ENCODE data around the gene ZNF43.
"Not testable (repeated sequence)": the region's sequence is repeated elsewhere in the genome, so short reads cannot be mapped to it uniquely, and the experiment has no call there.

ZNF43 gene

DNA sequence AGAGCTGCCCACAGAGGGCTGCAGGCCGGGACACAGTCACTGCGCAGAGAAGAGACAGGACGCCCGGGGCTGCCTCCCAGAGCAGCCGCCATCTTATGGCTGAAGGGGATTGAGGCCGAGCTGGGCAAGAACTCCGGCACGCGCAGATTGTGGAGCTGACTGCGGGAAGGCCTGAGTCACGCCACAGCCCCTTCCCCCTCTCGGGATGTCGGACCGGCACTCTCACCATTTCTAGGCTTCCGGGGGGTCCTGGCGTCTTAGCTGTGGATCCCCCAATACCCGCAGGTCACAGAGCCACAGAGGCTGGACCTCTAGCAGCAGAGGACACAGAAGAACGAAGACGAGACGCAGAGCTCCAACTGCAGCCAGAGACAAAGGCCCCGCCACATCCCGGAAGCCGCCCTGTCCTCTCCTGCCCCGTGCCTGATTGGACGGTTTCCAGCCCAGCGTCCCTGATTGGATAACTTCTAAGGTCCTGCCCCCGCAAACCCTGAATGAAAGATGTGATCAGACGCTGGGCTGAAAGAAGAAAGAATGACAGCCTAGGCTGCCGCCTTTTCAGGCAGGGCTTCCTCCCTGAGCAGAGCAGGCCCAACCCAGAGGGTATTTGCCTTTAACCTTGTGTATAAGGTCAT is at the start of gene ZNF43:
Gene ZNF43 (minus strand): TSS at position 373 of the 635 bp plus-strand sequence. CDS start 144 bp downstream, at position 229.
- DNase-seq = peak; percentile 93

GRCh38 chr19:21885516-21885915 is 49.5 kb upstream of the ZNF43 start:
- not testable (repeated sequence) for DNase-seq

DNA sequence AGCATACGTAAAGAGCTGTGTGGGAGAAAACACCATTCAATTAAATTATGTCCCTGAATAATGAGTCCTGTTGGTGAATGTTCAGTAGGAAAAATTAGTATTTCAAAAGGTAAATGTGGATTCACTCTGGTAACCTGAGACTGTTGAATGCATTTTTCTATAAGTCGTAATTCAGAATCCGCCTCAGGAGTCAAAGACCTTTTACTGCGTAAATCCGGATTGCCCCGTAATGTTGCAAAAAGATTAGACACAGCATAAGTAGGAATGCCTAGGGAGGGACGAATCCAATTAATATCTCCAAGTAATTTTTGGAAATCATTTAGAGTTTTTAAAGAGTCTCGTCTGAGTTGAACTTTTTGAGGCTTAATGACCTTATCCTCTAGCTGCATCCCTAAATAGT is 48.8 kb upstream of the ZNF43 start:
- not testable (repeated sequence) for DNase-seq

- no peak for DNase-seq
Measured at GRCh38 chr19:21883516-21883915, 47.5 kb upstream of the ZNF43 start.

- DNase-seq = not testable (repeated sequence)
Measured at GRCh38 chr19:21880761-21881160, 44.8 kb upstream of the ZNF43 start.

GRCh38 chr19:21878646-21879045 is 42.7 kb upstream of the ZNF43 start:
- DNase-seq = no peak

- no peak for DNase-seq
Measured at GRCh38 chr19:21877976-21878375, 42.0 kb upstream of the ZNF43 start.

DNA sequence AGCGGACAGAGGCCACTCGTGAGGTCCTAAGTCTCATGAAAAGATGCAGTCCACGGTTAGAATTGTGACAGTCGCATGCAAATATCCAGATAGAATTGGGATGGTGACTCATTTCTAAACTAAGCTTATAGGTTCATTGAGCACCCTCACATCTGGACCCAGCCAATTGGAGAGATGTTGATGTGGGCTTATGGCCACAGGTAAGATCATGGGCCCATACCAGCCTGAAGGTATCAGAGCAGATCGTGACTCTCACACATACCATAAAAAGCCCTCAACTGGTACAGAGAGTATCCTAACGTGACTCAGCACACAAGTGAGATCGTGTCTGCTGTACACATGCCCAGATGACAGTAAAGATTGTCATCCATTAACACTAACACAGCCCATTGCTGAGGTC is 40.6 kb upstream of the ZNF43 start:
- not testable (repeated sequence) for DNase-seq

DNA sequence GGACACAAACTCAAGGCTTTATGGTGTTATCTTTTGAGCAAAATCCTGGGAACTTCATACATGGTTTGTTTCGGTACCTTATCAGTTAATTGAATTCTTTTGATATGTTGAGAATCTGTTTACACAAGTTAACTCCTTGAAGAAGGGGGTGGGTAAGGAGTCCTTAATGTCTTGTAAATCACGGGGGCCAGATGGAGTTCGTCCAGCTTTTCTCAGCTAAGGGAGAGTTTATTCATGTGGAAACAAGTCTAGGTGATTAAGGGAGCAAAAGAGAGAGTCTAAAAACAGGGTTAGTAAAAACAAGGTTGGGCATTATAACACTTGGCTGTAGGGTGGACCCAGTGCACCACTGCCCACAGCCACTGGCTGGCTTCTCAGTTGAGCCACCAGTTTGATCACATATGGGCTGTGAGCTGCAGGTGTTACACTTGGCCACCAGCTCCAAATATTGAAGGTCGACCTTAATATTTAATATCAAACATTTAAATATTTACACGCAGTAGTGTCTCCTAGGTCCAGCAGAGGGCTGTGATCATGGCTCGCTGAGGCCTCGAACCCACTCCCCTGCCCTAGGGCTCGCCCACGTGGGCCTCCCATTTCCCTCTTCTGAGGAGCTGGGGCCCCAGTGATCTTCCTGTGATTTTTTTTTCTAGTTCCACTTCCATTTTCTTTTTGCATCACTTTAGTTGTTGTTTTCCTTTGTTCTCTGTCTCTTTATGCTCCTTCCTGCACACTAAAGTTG is 21.0 kb upstream of the ZNF43 start:
- DNase-seq = no peak

DNA sequence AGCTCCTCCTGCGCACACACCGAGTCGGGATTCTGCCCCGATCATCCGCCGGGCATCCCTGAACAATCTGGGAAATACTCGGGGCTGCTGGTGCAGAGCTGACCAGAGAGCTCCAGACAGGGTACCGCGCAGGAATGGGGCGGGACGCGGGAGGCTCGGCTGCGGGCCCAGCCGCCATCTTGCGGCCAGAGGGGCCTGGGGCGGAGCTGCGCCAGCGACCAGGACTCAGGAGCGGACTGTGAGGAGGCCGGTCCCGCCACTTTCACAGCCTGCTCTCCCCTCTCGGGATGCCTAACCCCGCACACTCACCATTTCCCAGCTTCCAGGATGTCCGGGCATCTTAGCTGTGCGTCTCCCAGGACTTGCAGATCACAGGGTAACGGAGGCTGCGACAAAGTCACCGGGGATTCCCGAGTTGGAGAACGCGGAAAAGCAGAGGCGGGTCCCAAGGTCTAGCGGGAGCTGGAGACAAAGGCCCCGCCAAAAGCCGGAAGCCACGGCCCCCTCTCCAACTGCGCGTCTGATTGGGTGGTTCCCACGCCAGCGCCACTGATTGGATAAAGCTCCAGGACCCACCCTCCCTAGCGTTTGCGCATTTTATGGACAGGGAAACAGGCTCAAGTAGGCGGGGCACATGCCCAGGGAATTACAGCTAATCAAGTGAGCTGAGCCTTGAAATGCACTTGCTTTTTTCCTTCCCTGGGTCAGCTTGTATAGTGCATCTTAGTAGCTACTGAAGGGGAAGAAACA is 15.8 kb upstream of the ZNF43 start:
- DNase-seq = peak; percentile 90

DNA sequence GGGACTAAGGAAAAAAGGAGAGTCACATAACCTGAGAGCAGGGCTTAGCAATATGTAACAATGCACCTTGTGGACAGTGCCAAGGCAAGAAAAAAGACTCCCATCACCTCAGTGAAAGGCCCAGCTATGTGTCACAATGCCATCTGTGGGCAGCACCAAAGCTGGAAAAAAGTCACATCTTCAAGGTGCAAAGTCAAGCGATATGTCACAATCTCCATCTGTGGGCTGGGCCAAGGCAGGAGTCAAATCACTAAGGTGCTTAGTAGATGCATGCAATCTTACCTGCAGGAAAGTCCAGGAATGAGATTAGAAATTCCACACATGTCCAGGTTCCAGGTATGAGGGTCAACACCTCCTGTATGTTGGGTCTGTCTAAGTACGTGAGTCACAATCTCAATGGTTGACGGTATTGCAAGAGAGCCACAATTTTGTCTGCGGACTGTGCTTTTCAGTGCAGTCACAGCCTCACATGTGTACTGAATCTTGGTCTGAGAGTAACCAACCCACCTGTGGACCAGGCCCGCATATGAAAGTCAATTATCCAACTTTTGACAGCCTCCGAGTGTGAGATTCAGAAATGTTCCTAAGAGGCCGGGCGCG is 14.8 kb upstream of the ZNF43 start:
- DNase-seq = no peak

GRCh38 chr19:21848706-21849105 is 12.7 kb upstream of the ZNF43 start:
- DNase-seq = no peak

- no peak for DNase-seq
Measured at GRCh38 chr19:21843081-21843480, 7.1 kb upstream of the ZNF43 start.

DNA sequence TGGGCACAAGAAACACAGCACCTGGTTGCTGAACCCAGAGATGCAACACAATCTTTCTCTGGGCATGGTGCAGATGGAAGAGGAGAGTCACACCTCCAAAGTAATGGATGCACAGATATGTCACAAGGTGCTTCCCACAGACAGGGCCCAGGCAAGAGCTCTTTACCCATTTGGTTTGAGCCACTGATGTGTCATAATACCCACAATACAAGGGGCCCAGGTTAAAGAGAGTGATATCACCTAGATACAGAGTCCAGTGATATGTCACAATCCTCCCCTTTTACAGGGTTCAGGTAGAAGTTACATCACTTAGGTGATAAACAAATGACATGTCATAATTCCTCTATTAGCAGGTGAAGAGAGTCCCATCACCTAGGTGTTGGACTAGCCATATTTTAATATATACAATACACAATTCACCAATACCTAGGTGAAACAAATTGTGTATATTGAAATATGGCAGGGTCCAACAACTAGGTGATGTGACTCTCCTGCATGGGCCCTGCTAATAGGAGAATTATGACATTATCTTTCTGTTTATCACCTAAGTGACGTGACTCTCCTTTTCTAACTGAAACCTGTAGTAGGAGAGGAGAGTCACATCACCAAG is 5.6 kb upstream of the ZNF43 start:
- DNase-seq = no peak

GRCh38 chr19:21841081-21841480 is 5.1 kb upstream of the ZNF43 start:
- DNase-seq = no peak

- no peak for DNase-seq
Measured at GRCh38 chr19:21839976-21840375, 4.0 kb upstream of the ZNF43 start.

DNA sequence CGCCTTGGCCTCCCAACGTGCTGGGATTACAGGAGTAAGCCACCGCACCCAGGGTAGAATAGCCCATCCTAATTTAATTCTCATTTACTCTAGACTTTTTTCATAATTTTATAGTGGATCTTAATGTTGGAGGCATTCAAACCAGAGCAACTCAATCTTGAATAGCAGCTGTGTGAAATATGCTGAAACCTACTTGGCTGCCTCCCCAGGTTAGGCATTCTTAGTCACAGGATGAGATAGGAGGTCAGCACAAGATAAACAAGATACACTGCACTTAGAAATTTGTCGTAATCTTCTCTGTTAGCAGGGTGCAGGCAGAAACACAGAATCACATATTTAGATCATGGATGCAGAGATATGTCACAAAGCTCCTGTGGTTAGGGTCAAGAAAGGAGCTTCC is 2.7 kb upstream of the ZNF43 start:
- DNase-seq = no peak

DNA sequence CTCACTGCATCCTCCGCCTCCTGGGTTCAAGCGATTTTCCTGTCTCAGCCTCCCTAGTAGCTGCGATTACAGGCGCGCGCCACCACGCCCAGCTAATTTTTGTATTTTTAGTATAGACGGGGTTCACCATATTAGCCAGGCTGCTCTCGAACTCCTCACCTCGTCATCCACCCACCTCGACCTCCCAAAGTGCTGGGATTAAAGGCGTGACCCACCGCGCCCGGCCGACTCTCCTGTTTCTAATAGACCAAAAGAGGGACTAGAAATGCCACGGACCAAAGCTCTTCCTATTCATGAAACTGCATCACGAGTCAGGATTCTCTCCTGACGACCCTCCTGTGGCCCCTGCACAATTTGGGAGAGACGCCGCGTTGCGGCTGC is 563 bp downstream of the ZNF43 start:
- peak; percentile 11 for DNase-seq

GRCh38 chr19:21833733-21834132 is 2.2 kb downstream of the ZNF43 start:
- no peak for DNase-seq

- DNase-seq = no peak
Measured at GRCh38 chr19:21824679-21825078, 11.3 kb downstream of the ZNF43 start.

DNA sequence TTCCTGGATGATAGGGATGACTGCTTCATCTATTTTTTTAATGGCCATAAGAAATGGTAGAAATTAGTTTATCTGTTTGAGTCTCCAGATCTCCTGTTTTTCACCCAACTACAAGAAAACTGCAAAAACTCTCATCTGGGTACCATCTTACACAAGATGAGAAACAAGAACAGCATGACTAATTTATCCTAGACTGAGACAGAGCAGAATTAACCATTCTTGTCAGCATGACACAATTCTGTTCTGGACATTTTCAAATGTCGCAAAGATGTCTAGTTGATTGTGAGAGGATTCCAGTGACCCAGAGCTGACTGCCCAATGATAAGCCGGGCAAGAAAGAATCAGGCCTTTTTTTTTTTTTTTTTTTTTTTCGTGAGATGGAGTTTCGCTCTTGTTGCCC is 12.8 kb downstream of the ZNF43 start:
- no peak for DNase-seq

GRCh38 chr19:21812448-21812847 is 23.5 kb downstream of the ZNF43 start:
- no peak for DNase-seq

GRCh38 chr19:21808400-21809000 is 27.5 kb downstream of the ZNF43 start:
- not testable (repeated sequence) for DNase-seq
